Neural progenitor cell (in vitro differentiated cells): ENCODE results near the gene SBF1. TPM values are rescaled to one million over a fixed set of nuclear protein-coding genes. Genes with fewer than 3 reads are reported as not detected.

ENCODE experiments used
- DNase-seq: peaks from one replicate; pipeline ENCODE4 v3.0.0-alpha.2; 2016; ENCODE audit warnings: low spot score
- H2AFZ ChIP-seq: fragments of 200-600 bp; sonication (generic); replicated peaks from 2 replicates; pipeline ENCODE4 v1.6.1; 2016; ENCODE audit warnings: antibody characterized with exemption
- H3F3A ChIP-seq: fragments of 200-600 bp; sonication (generic); 2 replicates; pipeline ENCODE4 v1.6.1; 2016; ENCODE audit warnings: antibody characterized with exemption, low read depth
- H3K27ac ChIP-seq: fragments of 200-600 bp; sonication (generic); 2 replicates; pipeline ENCODE4 v1.5.1; 2016; ENCODE audit warnings: mild to moderate bottlenecking
- H3K27me3 ChIP-seq: fragments of 200-600 bp; sonication (generic); 2 replicates; pipeline ENCODE4 v1.6.1; 2016; ENCODE audit warnings: mild to moderate bottlenecking, moderate library complexity
- H3K36me3 ChIP-seq: fragments of 200-600 bp; sonication (generic); 2 replicates; pipeline ENCODE4 v1.5.1; 2016
- H3K4me1 ChIP-seq: fragments of 200-600 bp; sonication (generic); 2 replicates; pipeline ENCODE4 v1.6.1; 2016; ENCODE audit warnings: mixed run types
- H3K4me2 ChIP-seq: fragments of 200-600 bp; sonication (generic); 2 replicates; pipeline ENCODE4 v1.6.1; 2016
- H3K4me3 ChIP-seq: fragments of 200-600 bp; sonication (generic); 2 replicates; pipeline ENCODE4 v1.5.1; 2016
- H3K79me2 ChIP-seq: fragments of 200-600 bp; sonication (generic); 2 replicates; pipeline ENCODE4 v1.6.1; 2016; ENCODE audit warnings: low read depth
- H3K9ac ChIP-seq: fragments of 200-600 bp; sonication (generic); 2 replicates; pipeline ENCODE4 v1.6.1; 2016
- H3K9me3 ChIP-seq: fragments of 200-600 bp; sonication (generic); 2 replicates; pipeline ENCODE4 v1.5.1; 2016; ENCODE audit warnings: low read depth
- H4K20me1 ChIP-seq: fragments of 200-600 bp; sonication (generic); 2 replicates; pipeline ENCODE4 v1.6.1; 2016; ENCODE audit warnings: low read depth
- H3K27ac Mint-ChIP-seq: 3 replicates; pipeline ENCODE4 v1.8.0; 2021; ENCODE audit warnings: mixed read lengths
- H3K27me3 Mint-ChIP-seq: 2 replicates; pipeline ENCODE4 v1.8.0; 2022; ENCODE audit warnings: low read depth, mild to moderate bottlenecking, inconsistent platforms, moderate library complexity, mixed read lengths; ENCODE audit not compliant: insufficient read depth
- H3K36me3 Mint-ChIP-seq: 3 replicates; pipeline ENCODE4 v1.8.0; 2021; ENCODE audit warnings: mixed read lengths
- H3K4me1 Mint-ChIP-seq: 3 replicates; pipeline ENCODE4 v1.8.0; 2021; ENCODE audit warnings: mixed read lengths
- H3K4me3 Mint-ChIP-seq: 3 replicates; pipeline ENCODE4 v1.8.0; 2021; ENCODE audit warnings: mild to moderate bottlenecking, moderate library complexity, mixed read lengths
- H3K9me3 Mint-ChIP-seq: 3 replicates; pipeline ENCODE4 v1.8.0; 2020; ENCODE audit warnings: mixed read lengths
- CTCF ChIP-seq: fragments of 200-600 bp; sonication (generic); IDR thresholded peaks from 2 replicates; pipeline ENCODE4 v1.5.1; 2017; ENCODE audit warnings: antibody characterized with exemption, mild to moderate bottlenecking
- EZH2 ChIP-seq: fragments of 200-600 bp; sonication (generic); IDR thresholded peaks from 2 replicates; pipeline ENCODE4 v1.6.1; 2017; ENCODE audit warnings: antibody characterized with exemption, mild to moderate bottlenecking, moderate library complexity
- EZH2phosphoT487 ChIP-seq: fragments of 200-600 bp; sonication (generic); IDR thresholded peaks from 2 replicates; pipeline ENCODE4 v1.6.1; 2017; ENCODE audit warnings: antibody characterized with exemption
- total RNA-seq: library from RNA; depleted of rRNA; stranded (reverse); fragments of >200 nt; gene quantifications from 2 replicates; pipeline ENCODE4 v1.2.3, GENCODE V29; 2015; ENCODE audit warnings: low replicate concordance

The SBF1 gene
- total RNA-seq, 1 donor from 2014 or later = 25.8 TPM

GRCh38 chr22:50439314-50439870 is 35.4 kb downstream of the SBF1 start:
- no peak overlapping the region for H3K27ac Mint-ChIP-seq
- no peaks in the 10 kb centered on the region for H3K4me1 ChIP-seq
- no peak overlapping the region for H3K27ac ChIP-seq
- no peaks in the 10 kb centered on the region for H3K36me3 ChIP-seq
- no peaks in the 10 kb centered on the region for H3K9me3 Mint-ChIP-seq
- no peak overlapping the region for H3K4me2 ChIP-seq
- H3K27me3 Mint-ChIP-seq = peaks cover 7% of the 10 kb centered on the region
- peaks cover 3% of the 10 kb centered on the region for H3K36me3 Mint-ChIP-seq
- H3K4me1 Mint-ChIP-seq = peaks cover 2% of the 10 kb centered on the region
- H3K27me3 ChIP-seq = no peaks in the 10 kb centered on the region
- H3K9me3 ChIP-seq = no peaks in the 10 kb centered on the region
- H2AFZ ChIP-seq = no peak overlapping the region
- DNase-seq = no peak
- H3K9ac ChIP-seq = no peak overlapping the region
- no peak for TF ChIP-seq EZH2
- TF ChIP-seq EZH2phosphoT487 = no peak
- TF ChIP-seq CTCF = no peak
- no peaks in the 10 kb centered on the region for H3K79me2 ChIP-seq
- H3K4me3 ChIP-seq = no peak overlapping the region
- H3F3A ChIP-seq = peaks cover 5% of the 10 kb centered on the region
- H4K20me1 ChIP-seq = peaks cover 10% of the 10 kb centered on the region
- no peak overlapping the region for H3K4me3 Mint-ChIP-seq

GRCh38 chr22:50438305-50439275 is 36.2 kb downstream of the SBF1 start:
- H3K36me3 ChIP-seq = no peaks in the 10 kb centered on the region
- no peaks in the 10 kb centered on the region for H3K4me1 ChIP-seq
- Mint-ChIP-seq H3K4me1 (peaks cover 2% of the 10 kb centered on the region), H3K27me3 (peaks cover 7% of the 10 kb centered on the region), H3K9me3 (no peaks in the 10 kb centered on the region), H3K36me3 (peaks cover 3% of the 10 kb centered on the region), H3K27ac (no peak overlapping the region), H3K4me3 (no peak overlapping the region)
- no peak overlapping the region for H2AFZ ChIP-seq
- no peaks in the 10 kb centered on the region for H3K27me3 ChIP-seq
- H3K9me3 ChIP-seq = no peaks in the 10 kb centered on the region
- no peak overlapping the region for H3K4me3 ChIP-seq
- H3K79me2 ChIP-seq = no peaks in the 10 kb centered on the region
- no peak overlapping the region for H3K9ac ChIP-seq
- H4K20me1 ChIP-seq = peaks cover 5% of the 10 kb centered on the region
- no peak overlapping the region for H3K4me2 ChIP-seq
- H3F3A ChIP-seq = peaks cover 4% of the 10 kb centered on the region
- TF ChIP-seq EZH2 (no peak), CTCF (no peak), EZH2phosphoT487 (no peak)
- no peak for DNase-seq
- H3K27ac ChIP-seq = no peak overlapping the region

GRCh38 chr22:50437511-50438304 is 37.1 kb downstream of the SBF1 start:
- no peak overlapping the region for H2AFZ ChIP-seq
- no peaks in the 10 kb centered on the region for H3K9me3 Mint-ChIP-seq

More at GRCh38 chr22:50437511-50438304, 37.1 kb downstream of the SBF1 start:
- Mint-ChIP-seq H3K36me3 (no peaks in the 10 kb centered on the region), H3K4me1 (no peaks in the 10 kb centered on the region), H3K27ac (no peak overlapping the region), H3K27me3 (peaks cover 3% of the 10 kb centered on the region), H3K4me3 (no peak overlapping the region)
- Histone ChIP-seq H3K4me3 (no peak overlapping the region), H3K4me1 (no peaks in the 10 kb centered on the region), H3K27ac (no peak overlapping the region), H3K36me3 (no peaks in the 10 kb centered on the region), H3K79me2 (no peaks in the 10 kb centered on the region), H3F3A (no peaks in the 10 kb centered on the region), H3K9me3 (no peaks in the 10 kb centered on the region), H3K27me3 (no peaks in the 10 kb centered on the region), H3K4me2 (no peak overlapping the region), H3K9ac (no peak overlapping the region), H4K20me1 (no peaks in the 10 kb centered on the region)
- DNase-seq = no peak
- TF ChIP-seq CTCF = no peak
- no peak for TF ChIP-seq EZH2
- TF ChIP-seq EZH2phosphoT487 = no peak
